H9 (cell line): Measurements from ENCODE around the gene NEDD4L. TPM values are rescaled to one million over a fixed set of nuclear protein-coding genes. Genes with fewer than 3 reads are reported as not detected.

Experiments used
- DNase-seq: peaks from one replicate; pipeline ENCODE4 v3.0.0-alpha.2; 2017
- H2AFZ ChIP-seq: one replicate; pipeline ENCODE4 v1.6.1; 2013; ENCODE audit warnings: mild to moderate bottlenecking, low read length, control low read depth, moderate library complexity
- H2AK5ac ChIP-seq: 2 replicates; pipeline ENCODE4 v1.6.1; 2013; ENCODE audit warnings: low read length, control low read depth, mixed read lengths; ENCODE audit not compliant: insufficient read length
- H2BK120ac ChIP-seq: one replicate; pipeline ENCODE4 v1.6.1; 2013; ENCODE audit warnings: low read depth, mild to moderate bottlenecking, low read length, control low read depth, inconsistent platforms; ENCODE audit not compliant: poor library complexity, severe bottlenecking
- H2BK12ac ChIP-seq: 2 replicates; pipeline ENCODE4 v1.6.1; 2013; ENCODE audit warnings: low read length, control low read depth, mixed read lengths, low read depth; ENCODE audit not compliant: insufficient read length
- H2BK15ac ChIP-seq: 2 replicates; pipeline ENCODE4 v1.6.1; 2013; ENCODE audit warnings: low read depth, low read length, control low read depth
- H2BK20ac ChIP-seq: one replicate; pipeline ENCODE4 v1.6.1; 2013; ENCODE audit warnings: low read depth, mild to moderate bottlenecking, low read length, control low read depth, inconsistent platforms; ENCODE audit not compliant: poor library complexity, severe bottlenecking
- H2BK5ac ChIP-seq: 2 replicates; pipeline ENCODE4 v1.6.1; 2013; ENCODE audit warnings: low read length, control low read depth, mixed read lengths; ENCODE audit not compliant: insufficient read length
- H3K14ac ChIP-seq: 2 replicates; pipeline ENCODE4 v1.6.1; 2013; ENCODE audit warnings: low read length, control low read depth; ENCODE audit not compliant: insufficient read depth
- H3K18ac ChIP-seq: 2 replicates; pipeline ENCODE4 v1.6.1; 2013; ENCODE audit warnings: low read depth, mild to moderate bottlenecking, mixed read lengths, low read length, control low read depth; ENCODE audit not compliant: insufficient read length
- H3K23ac ChIP-seq: 2 replicates; pipeline ENCODE4 v1.6.1; 2013; ENCODE audit warnings: low read length, control low read depth, mixed read lengths, low read depth; ENCODE audit not compliant: insufficient read length
- H3K23me2 ChIP-seq: 2 replicates; pipeline ENCODE4 v1.6.1; 2013; ENCODE audit warnings: low read depth, mild to moderate bottlenecking, mixed read lengths, low read length, control low read depth; ENCODE audit not compliant: insufficient read length, poor library complexity, severe bottlenecking
- H3K27ac ChIP-seq: 2 replicates; pipeline ENCODE4 v1.5.1; 2013; ENCODE audit warnings: low read length, control low read depth, mixed read lengths, low read depth; ENCODE audit not compliant: insufficient read length
- H3K27me3 ChIP-seq: 2 replicates; pipeline ENCODE4 v1.6.1; 2013; ENCODE audit warnings: low read length, control low read depth, inconsistent platforms; ENCODE audit not compliant: insufficient read depth
- H3K4ac ChIP-seq: 2 replicates; pipeline ENCODE4 v1.6.1; 2013; ENCODE audit warnings: low read depth, mild to moderate bottlenecking, control low read depth, inconsistent platforms, low read length, moderate library complexity
- H3K4me1 ChIP-seq: 2 replicates; pipeline ENCODE4 v1.6.1; 2013; ENCODE audit warnings: low read length, control low read depth, inconsistent platforms; ENCODE audit not compliant: insufficient read depth
- H3K4me2 ChIP-seq: 2 replicates; pipeline ENCODE4 v1.6.1; 2013; ENCODE audit warnings: low read length, control low read depth, mixed read lengths; ENCODE audit not compliant: insufficient read length, insufficient read depth
- H3K56ac ChIP-seq: 2 replicates; pipeline ENCODE4 v1.6.1; 2013; ENCODE audit warnings: low read depth, mild to moderate bottlenecking, mixed read lengths, low read length, control low read depth; ENCODE audit not compliant: insufficient read length
- H3K79me1 ChIP-seq: 2 replicates; pipeline ENCODE4 v1.6.1; 2013; ENCODE audit warnings: low read depth, mild to moderate bottlenecking, moderate library complexity, low read length, control low read depth, inconsistent platforms; ENCODE audit not compliant: insufficient read depth, poor library complexity, severe bottlenecking
- H3K79me2 ChIP-seq: 2 replicates; pipeline ENCODE4 v1.6.1; 2013; ENCODE audit warnings: low read length, control low read depth, inconsistent platforms; ENCODE audit not compliant: insufficient read depth
- H3K9ac ChIP-seq: 2 replicates; pipeline ENCODE4 v1.6.1; 2013; ENCODE audit warnings: low read length, control low read depth, mixed read lengths; ENCODE audit not compliant: insufficient read length; ENCODE audit errors: extremely low read depth
- H3K9me3 ChIP-seq: one replicate; pipeline ENCODE4 v1.6.1; 2013; ENCODE audit warnings: low read depth, low read length, inconsistent platforms; ENCODE audit not compliant: control insufficient read depth
- H3T11ph ChIP-seq: one replicate; pipeline ENCODE4 v1.6.1; 2013; ENCODE audit warnings: mild to moderate bottlenecking, low read length, control low read depth, inconsistent platforms
- H4K20me1 ChIP-seq: one replicate; pipeline ENCODE4 v1.6.1; 2013; ENCODE audit not compliant: control insufficient read depth, insufficient read length, insufficient read depth
- H4K5ac ChIP-seq: 2 replicates; pipeline ENCODE4 v1.6.1; 2013; ENCODE audit warnings: low read depth, mild to moderate bottlenecking, mixed read lengths, low read length, control low read depth; ENCODE audit not compliant: insufficient read length
- H4K8ac ChIP-seq: replicated peaks from 2 replicates; pipeline ENCODE4 v1.6.1; 2013; ENCODE audit warnings: low read length, control low read depth, mixed read lengths, low read depth; ENCODE audit not compliant: insufficient read length
- H4K91ac ChIP-seq: 2 replicates; pipeline ENCODE4 v1.6.1; 2013; ENCODE audit warnings: low read depth, mild to moderate bottlenecking, moderate library complexity, mixed read lengths, low read length, control low read depth; ENCODE audit not compliant: insufficient read length
- H3K27ac Mint-ChIP-seq, 3 experiments: 2 replicates in 2 of 3; 3 replicates in 1 of 3; pipeline ENCODE4 v1.8.0; 2020 to 2021; ENCODE audit warnings: mixed read lengths in 3 of 3, mild to moderate bottlenecking in 1 of 3, moderate library complexity in 1 of 3
- H3K27me3 Mint-ChIP-seq: 2 replicates; pipeline ENCODE4 v1.8.0; 2021; ENCODE audit warnings: low read depth, mild to moderate bottlenecking, moderate library complexity, mixed read lengths
- H3K36me3 Mint-ChIP-seq, 3 experiments: 2 replicates in 2 of 3; 3 replicates in 1 of 3; pipeline ENCODE4 v1.8.0; 2020 to 2021; ENCODE audit warnings: low read depth in 3 of 3, mixed read lengths in 3 of 3; ENCODE audit not compliant: insufficient read depth in 1 of 3
- H3K4me1 Mint-ChIP-seq, 2 experiments: 2 replicates each; pipeline ENCODE4 v1.8.0; 2020; ENCODE audit warnings: mixed read lengths in 2 of 2
- H3K4me3 Mint-ChIP-seq, 2 experiments: 2 replicates in 1 of 2; 3 replicates in 1 of 2; pipeline ENCODE4 v1.8.0; 2020 to 2021; ENCODE audit warnings: mild to moderate bottlenecking in 2 of 2, mixed read lengths in 2 of 2, moderate library complexity in 1 of 2
- H3K9me3 Mint-ChIP-seq, 2 experiments: 2 replicates in 1 of 2; 3 replicates in 1 of 2; pipeline ENCODE4 v1.8.0; 2020; ENCODE audit warnings: mild to moderate bottlenecking in 2 of 2, mixed read lengths in 2 of 2, moderate library complexity in 1 of 2
- CTCF ChIP-seq: fragments of 200-600 bp; sonication (generic); conservative IDR thresholded peaks from 3 replicates; pipeline ENCODE4 v1.8.0; 2021; ENCODE audit warnings: antibody characterized with exemption, mild to moderate bottlenecking
- WGBS: extraction: QIAGEN DNeasy Blood & Tissue Kit; methylation state at CpG from one replicate; pipeline ENCODE4 v1.1.7; 2013; ENCODE audit warnings: missing lambda C conversion rate, low lambda C conversion rate, mixed read lengths; ENCODE audit not compliant: insufficient read length; ENCODE audit errors: extremely low coverage; 5-methylcytosine and 5-hydroxymethylcytosine counted together
- total RNA-seq: library from RNA; stranded (reverse); gene quantifications from 2 replicates; pipeline ENCODE4 v1.2.1, GENCODE V29; 2021

Gene NEDD4L
- total RNA-seq, 1 experiment from 2014 or later: 76.3 TPM

- Histone ChIP-seq H4K91ac (no peak overlapping the region), H2AFZ (no peak overlapping the region), H2BK120ac (no peak overlapping the region), H3K14ac (no peak overlapping the region), H3K79me1 (peaks cover 5% of the 10 kb centered on the region), H3K56ac (no peak overlapping the region), H3K27ac (no peak overlapping the region), H2BK12ac (no peak overlapping the region), H3T11ph (no peak overlapping the region), H3K79me2 (no peaks in the 10 kb centered on the region), H3K27me3 (no peaks in the 10 kb centered on the region), H3K23me2 (no peaks in the 10 kb centered on the region), H4K20me1 (no peaks in the 10 kb centered on the region), H3K18ac (no peak overlapping the region), H3K4me2 (no peak overlapping the region), H2AK5ac (no peak overlapping the region), H3K23ac (no peak overlapping the region), H3K9me3 (no peaks in the 10 kb centered on the region), H4K5ac (no peak overlapping the region), H2BK5ac (no peak overlapping the region), H2BK15ac (no peak overlapping the region), H3K4me1 (peaks cover 6% of the 10 kb centered on the region; the same call in 1 of the 2 replicates), H3K4ac (no peak overlapping the region), H2BK20ac (no peak overlapping the region), H3K9ac (no peak overlapping the region), H4K8ac (no peak overlapping the region)
- Mint-ChIP-seq H3K4me3 (no peak overlapping the region), H3K27ac (peak overlapping the region in 2 of 3 experiments; percentile 16 to 33; a peak in 2 of 7 replicates), H3K27me3 (no peaks in the 10 kb centered on the region), H3K4me1 (peaks cover 29 to 40% of the 10 kb centered on the region in 2 experiments), H3K9me3 (peaks cover 0 to 3% of the 10 kb centered on the region in 2 experiments; a peak in 2 of 5 replicates), H3K36me3 (peaks cover 0 to 4% (median 0%) of the 10 kb centered on the region in 3 experiments; a peak in 1 of 7 replicates)
- no CpG with 5 or more reads among the region's 6 CpGs for WGBS
- TF ChIP-seq CTCF: no peak
- DNase-seq: no peak
These were observed 240.8 kb downstream of the NEDD4L start for GRCh38 chr18:58284699-58285448.
